T47D (cell line): ENCODE measurements around the gene CDH2.

Experiments
- DNase-seq, 2 experiments: peaks; one replicate each; pipeline versions ENCODE4 v3.0.0 to v3.0.0-alpha.2; 2011 to 2012; ENCODE audit warnings: low read depth in 1 of 2, low spot score in 1 of 2
- JUND ChIP-seq: IDR thresholded peaks from 2 replicates; pipeline ENCODE4 v1.6.1; 2012; ENCODE audit warnings: low read depth
- in situ Hi-C: cut with HindIII; loops from 2 replicates; pipeline ENCODE4 v1.10.0; 2016; ENCODE audit warnings: low sequenced_read_pairs, low pct_unique_long_range_greater_than_20kb

Gene CDH2

DNA sequence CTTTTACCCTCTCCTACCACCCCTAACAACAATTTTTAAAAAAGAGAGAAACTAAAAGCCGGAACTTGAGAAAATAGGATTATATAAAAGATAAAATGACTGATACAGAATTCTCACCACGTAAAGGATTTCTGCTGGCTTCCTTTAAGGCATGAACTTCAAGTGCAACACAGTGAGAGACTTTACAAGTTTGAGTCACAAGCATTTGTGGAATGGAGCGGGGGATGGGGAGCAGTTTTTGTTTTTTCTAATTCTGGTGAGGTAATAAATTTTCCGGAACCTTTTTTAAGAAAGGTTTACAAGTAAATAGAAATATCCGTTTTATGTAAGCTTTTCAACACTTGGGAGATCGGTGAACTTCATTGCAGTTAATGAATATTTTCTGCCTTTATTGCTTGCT is 1.8 kb upstream of the CDH2 start:
- DNase-seq = no peak

DNA sequence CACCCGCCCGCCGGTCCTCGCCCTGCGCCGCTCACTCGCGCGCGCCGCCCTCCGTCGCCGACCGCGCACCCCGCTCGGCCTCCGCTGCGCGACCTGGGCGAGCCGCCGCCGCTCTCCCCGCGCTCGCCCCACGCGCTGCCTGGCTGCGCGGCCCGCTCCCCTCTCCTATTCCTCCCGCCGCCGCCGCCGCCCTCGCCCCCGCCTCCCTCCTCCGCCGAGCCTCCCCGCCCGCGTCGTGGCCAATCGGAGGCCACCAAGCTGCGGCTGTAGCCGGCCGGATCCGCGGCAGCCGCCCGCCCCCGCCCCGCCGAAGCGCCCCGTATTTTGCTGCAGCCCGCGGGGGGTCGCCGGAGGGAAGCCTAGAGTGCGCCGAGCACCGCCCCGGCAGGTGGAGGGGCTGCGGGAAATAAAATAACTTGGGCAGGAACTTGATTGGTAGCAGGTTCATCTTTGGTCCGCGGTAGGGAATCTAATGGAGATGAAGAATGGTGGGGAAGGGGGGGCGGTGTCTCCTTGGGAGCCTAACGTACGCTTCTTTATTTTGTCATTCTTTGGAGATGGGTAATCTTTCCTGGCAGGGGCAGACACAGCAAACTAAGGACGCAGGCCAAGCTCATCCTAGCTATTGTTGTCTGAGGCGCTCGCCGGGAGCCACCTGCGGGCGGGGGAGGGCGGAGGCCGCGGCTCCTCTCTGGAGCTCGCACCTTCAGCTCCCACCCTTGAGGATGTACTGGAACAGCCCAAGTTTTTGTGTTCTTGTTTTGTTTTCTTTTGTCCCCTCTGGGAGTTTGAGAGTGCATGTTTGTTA is 1.1 kb upstream of the CDH2 start:
- peak; percentile 37 to 84 for DNase-seq
- TF ChIP-seq JUND = no peak
- in situ Hi-C loops = no loop called here

More for the DNA sequence above, 1.8 kb upstream of the CDH2 start:
- in situ Hi-C loops = no loop called here
- no peak for TF ChIP-seq JUND

- in situ Hi-C loops = no loop called here
- DNase-seq = no peak
- TF ChIP-seq JUND = no peak
These were observed 307 bp downstream of the CDH2 start for GRCh38 chr18:28176698-28176947.

DNA sequence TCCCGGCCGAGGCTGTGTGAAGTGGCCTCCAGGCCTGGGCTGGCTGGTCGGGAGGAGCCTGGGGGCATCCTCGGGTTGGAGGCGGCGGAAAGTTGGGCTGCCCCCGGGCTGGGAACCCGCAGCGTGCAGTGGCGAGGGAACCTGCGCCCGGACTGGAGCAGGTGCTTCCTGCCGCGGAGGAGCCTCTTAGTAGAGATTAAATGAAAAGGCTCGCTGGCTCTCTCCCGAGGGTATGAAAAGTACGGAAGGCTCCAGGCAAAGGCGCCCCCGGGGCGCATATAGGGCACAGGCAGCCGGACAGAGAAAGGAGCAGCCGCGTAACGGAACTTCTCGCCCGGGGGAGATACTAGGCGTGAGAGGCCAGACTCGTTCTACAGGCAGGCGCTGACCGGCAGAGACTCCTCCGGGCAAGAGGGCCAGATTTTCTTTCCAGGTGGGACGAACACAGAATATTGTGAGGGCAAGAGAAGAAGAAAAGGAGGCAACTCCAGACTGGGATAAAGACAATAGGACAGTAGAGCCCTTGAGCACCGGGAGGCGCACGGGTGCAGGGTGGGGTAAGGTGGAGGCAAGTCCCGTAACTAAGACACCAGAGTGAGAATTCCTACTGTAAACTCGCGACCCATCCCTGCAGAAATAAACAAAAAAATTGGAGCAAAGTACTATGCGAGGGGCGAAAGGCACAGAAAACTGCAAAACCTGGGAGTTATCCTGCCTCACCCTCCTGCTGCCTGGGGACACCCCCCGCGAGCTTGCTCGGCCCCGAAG is 816 bp downstream of the CDH2 start:
- no peak for TF ChIP-seq JUND
- in situ Hi-C loops = no loop called here
- DNase-seq = no peak

DNA sequence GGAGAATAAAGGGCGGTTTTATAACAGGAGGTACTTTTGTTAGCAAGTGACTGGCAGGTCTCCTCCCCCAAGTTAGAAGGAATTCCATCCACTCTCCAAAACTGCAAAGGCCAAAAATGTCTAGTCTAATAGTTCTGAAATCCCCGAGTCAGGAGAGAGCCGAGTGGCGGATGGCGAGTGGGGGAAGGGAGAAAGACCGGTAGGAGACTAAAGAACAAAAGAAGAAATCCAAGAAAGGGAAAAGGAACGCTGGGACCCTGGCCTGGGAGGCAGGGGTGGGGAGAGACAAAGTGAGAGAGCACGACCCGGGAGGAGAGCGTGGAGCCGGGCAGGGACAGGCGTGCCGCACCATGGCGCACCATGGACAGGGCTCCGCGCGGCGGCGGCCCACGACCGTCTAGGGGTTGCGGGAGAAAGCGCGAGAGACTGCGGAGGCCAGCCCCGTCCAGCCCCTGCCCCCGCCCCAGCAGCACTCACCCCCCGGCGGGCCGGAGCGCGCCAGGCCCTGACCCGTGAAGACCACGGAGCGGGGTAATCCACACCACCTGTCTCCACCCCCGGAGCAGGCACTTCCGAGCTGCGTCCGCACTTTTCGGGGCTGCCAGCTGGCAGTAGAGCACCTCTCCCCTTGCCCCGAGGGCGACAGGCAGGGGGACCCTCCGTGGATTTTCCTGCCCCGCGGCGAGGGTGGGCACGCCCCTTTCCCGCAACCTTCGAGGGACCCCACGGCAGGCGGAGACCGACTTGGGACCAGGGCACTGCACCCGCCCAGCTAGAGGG is 1.6 kb downstream of the CDH2 start:
- no peak for DNase-seq
- in situ Hi-C loops = no loop called here
- TF ChIP-seq JUND = no peak

- in situ Hi-C loops = no loop called here
- TF ChIP-seq JUND = no peak
- no peak for DNase-seq
These were observed 2.6 kb downstream of the CDH2 start for GRCh38 chr18:28174181-28174905.

DNA sequence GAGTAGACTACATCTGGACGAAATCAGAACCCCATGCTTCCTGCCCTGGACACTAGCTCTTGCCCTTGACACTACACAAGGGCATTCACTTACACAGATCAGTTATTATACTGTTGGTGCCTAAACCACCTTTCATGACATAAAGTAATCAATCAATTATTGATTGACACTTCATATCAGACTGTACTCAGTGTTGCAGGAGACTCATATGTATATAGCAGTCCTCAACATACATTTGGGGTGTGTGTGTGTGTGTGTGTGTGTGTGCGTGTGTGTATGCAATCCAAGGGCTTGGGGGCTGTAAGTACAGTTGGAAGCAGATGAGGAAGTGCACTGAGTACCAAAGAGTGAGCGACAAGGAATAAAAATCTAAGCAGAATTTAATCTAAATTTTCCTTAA is 5.1 kb downstream of the CDH2 start:
- in situ Hi-C loops = no loop called here
- no peak for DNase-seq
- TF ChIP-seq JUND = no peak

DNA sequence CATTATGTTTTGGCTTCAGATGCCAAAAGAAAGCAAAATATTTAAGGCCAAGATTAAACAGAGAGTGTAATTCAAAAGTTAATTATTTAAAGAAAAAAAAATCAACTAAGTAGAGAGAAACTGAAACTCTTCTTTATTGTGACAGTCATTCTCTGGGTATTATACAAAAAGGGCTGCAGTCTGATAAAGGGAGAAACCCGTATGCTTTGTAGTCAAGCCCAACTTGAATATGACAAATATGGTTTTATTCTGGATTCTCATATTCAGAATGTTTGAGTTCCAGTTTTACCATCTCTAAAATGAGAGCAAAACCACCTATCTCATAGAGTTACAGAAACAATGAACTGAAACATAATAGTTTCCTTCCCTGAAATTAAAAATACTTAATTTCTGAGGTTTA is 8.2 kb downstream of the CDH2 start:
- in situ Hi-C loops = no loop called here
- TF ChIP-seq JUND = no peak
- no peak for DNase-seq

GRCh38 chr18:28167835-28168349 is 9.0 kb downstream of the CDH2 start:
- in situ Hi-C loops = no loop called here
- TF ChIP-seq JUND = no peak
- DNase-seq = no peak

- no peak for TF ChIP-seq JUND
- in situ Hi-C loops = no loop called here
- DNase-seq = no peak
These were observed 12.0 kb downstream of the CDH2 start for GRCh38 chr18:28164771-28165483.

- in situ Hi-C loops = no loop called here
- DNase-seq = no peak
- no peak for TF ChIP-seq JUND
These were observed 13.6 kb downstream of the CDH2 start for GRCh38 chr18:28163201-28163775.
